Left ventricle myocardium superior (tissue), 1 donor: ENCODE measurements around the gene PAX8. TPM values are rescaled to one million over a fixed set of nuclear protein-coding genes. Genes with fewer than 3 reads are reported as not detected.

Experiments
- ATAC-seq: fragments of 200-7000 bp; cut with Tn5 transposase; one replicate; pipeline ENCODE4 v1.9.1; 2020; ENCODE audit warnings: mild to moderate bottlenecking, moderate library complexity
- DNase-seq: peaks from one replicate; pipeline ENCODE4 v3.0.0-alpha.2; 2020
- intact Hi-C: fragments of 100-400 bp; cut with micrococcal nuclease; formaldehyde crosslinking; loops from one replicate; pipeline ENCODE4 v1.11.0; 2022
- total RNA-seq: library from RNA; stranded (reverse); fragmentation: NEBNext Ultra II Directional; extraction: Animal tissue kit (Norgen Biotek cat#: 25700); gene quantifications from one replicate; pipeline ENCODE4 v1.2.1, GENCODE V29; 2021
- donor health status: DM: no; HTN: yes; CAD: no; lungs with severe emphysema.

Gene PAX8
- total RNA-seq, 1 donor from 2014 or later = 0.30 TPM

- intact Hi-C loops = no loop called here
- ATAC-seq (no peak), DNase-seq (no peak)
Observed at GRCh38 chr2:113180131-113180946, 98.4 kb downstream of the PAX8 start.

GRCh38 chr2:113179446-113180045 lies 99.2 kb downstream of the PAX8 start:
- intact Hi-C loops = no loop called here
- DNase-seq (no peak), ATAC-seq (no peak)

GRCh38 chr2:113178891-113179290 lies 99.8 kb downstream of the PAX8 start:
- no peak for DNase-seq
- ATAC-seq = no peak
- intact Hi-C loops = no loop called here

GRCh38 chr2:113178069-113178746 lies 100.5 kb downstream of the PAX8 start:
- intact Hi-C loops = no loop called here
- no peak for DNase-seq
- no peak for ATAC-seq

GRCh38 chr2:113176696-113177355 lies 101.9 kb downstream of the PAX8 start:
- ATAC-seq (no peak), DNase-seq (no peak)
- intact Hi-C loops = no loop called here

GRCh38 chr2:113175736-113176695 lies 102.7 kb downstream of the PAX8 start:
- intact Hi-C loops = no loop called here
- no peak for DNase-seq
- ATAC-seq = no peak

GRCh38 chr2:113175042-113175628 lies 103.6 kb downstream of the PAX8 start:
- ATAC-seq (peak; percentile 21), DNase-seq (no peak)
- intact Hi-C loops = no loop called here

GRCh38 chr2:113174376-113174750 lies 104.4 kb downstream of the PAX8 start:
- ATAC-seq (no peak), DNase-seq (no peak)
- intact Hi-C loops = no loop called here

GRCh38 chr2:113173542-113174375 lies 105.0 kb downstream of the PAX8 start, which contains the start of gene PSD4:
Gene PSD4, plus strand, starts transcription at chr2:113173971. Its CDS starts 8,486 bp downstream, at chr2:113182457.
- ATAC-seq (peak; percentile 83), DNase-seq (peak; percentile 72)
- intact Hi-C loops = no loop called here

- ATAC-seq = no peak
- intact Hi-C loops = no loop called here
- no peak for DNase-seq
Observed at GRCh38 chr2:113172721-113173541, 105.8 kb downstream of the PAX8 start.

GRCh38 chr2:113171334-113172075 lies 107.2 kb downstream of the PAX8 start:
- intact Hi-C loops = no loop called here
- ATAC-seq (no peak), DNase-seq (no peak)

- no peak for ATAC-seq
- no peak for DNase-seq
- intact Hi-C loops = no loop called here
Observed at GRCh38 chr2:113169586-113169985, 109.1 kb downstream of the PAX8 start.

- intact Hi-C loops = no loop called here
- DNase-seq = no peak
Observed at GRCh38 chr2:113169002-113169530, 109.7 kb downstream of the PAX8 start.

GRCh38 chr2:113167962-113168340 lies 110.8 kb downstream of the PAX8 start:
- ATAC-seq = no peak
- DNase-seq = no peak
- intact Hi-C loops = no loop called here

More at GRCh38 chr2:113169002-113169530, 109.7 kb downstream of the PAX8 start:
- no peak for ATAC-seq

- ATAC-seq (peak; percentile 78), DNase-seq (peak; percentile 42)
- intact Hi-C loops = no loop called here
Observed at GRCh38 chr2:113167115-113167932, 111.4 kb downstream of the PAX8 start.
